SU-DHL-6 (cell line): Measurements from ENCODE around the gene ENTPD6.

ENCODE experiments used
- H2AFZ ChIP-seq: fragments of 200-600 bp; sonication (generic); 2 replicates; pipeline ENCODE4 v1.6.1; 2014; ENCODE audit warnings: low read depth, mild to moderate bottlenecking, moderate library complexity, mixed read lengths, antibody characterized with exemption, low read length; ENCODE audit not compliant: severe bottlenecking
- H3F3A ChIP-seq: fragments of 200-600 bp; shearing (Covaris generic); 2 replicates; pipeline ENCODE4 v1.6.0; 2016; ENCODE audit warnings: antibody characterized with exemption, mild to moderate bottlenecking; ENCODE audit not compliant: insufficient read depth
- H3K27ac ChIP-seq: fragments of 200-600 bp; sonication (generic); 2 replicates; pipeline ENCODE4 v1.5.1; 2016; ENCODE audit warnings: low read depth, mild to moderate bottlenecking, low read length, moderate library complexity, mixed read lengths
- H3K27me3 ChIP-seq: fragments of 200-600 bp; sonication (generic), shearing (Covaris generic); 2 replicates; pipeline ENCODE4 v1.6.0; 2014; ENCODE audit warnings: mild to moderate bottlenecking, low read length
- H3K36me3 ChIP-seq: fragments of 200-600 bp; sonication (generic); 2 replicates; pipeline ENCODE4 v1.6.1; 2014; ENCODE audit warnings: mild to moderate bottlenecking, low read length, mixed read lengths
- H3K4me2 ChIP-seq: fragments of 300-600, 200-600 bp; shearing (Covaris generic), sonication (generic); 2 replicates; pipeline ENCODE4 v1.6.0; 2014; ENCODE audit warnings: low read length, low read depth, mild to moderate bottlenecking; ENCODE audit not compliant: poor library complexity, severe bottlenecking
- H3K4me3 ChIP-seq: fragments of 200-600 bp; sonication (generic); 2 replicates; pipeline ENCODE4 v1.5.1; 2014; ENCODE audit warnings: antibody characterized with exemption, low read length, mild to moderate bottlenecking, mixed read lengths; ENCODE audit not compliant: insufficient read depth, poor library complexity, severe bottlenecking
- H3K79me2 ChIP-seq: fragments of 200-600 bp; sonication (generic); 2 replicates; pipeline ENCODE4 v1.6.1; 2014; ENCODE audit warnings: mild to moderate bottlenecking, low read length, moderate library complexity; ENCODE audit not compliant: insufficient read depth
- H3K9ac ChIP-seq: fragments of 200-600 bp; sonication (generic); 2 replicates; pipeline ENCODE4 v1.7.0; 2014; ENCODE audit warnings: mild to moderate bottlenecking, low read length
- H3K9me2 ChIP-seq: fragments of 200-600 bp; sonication (generic); replicated peaks from 2 replicates; pipeline ENCODE4 v1.6.1; 2014; ENCODE audit warnings: low read length; ENCODE audit not compliant: insufficient read depth
- H3K9me3 ChIP-seq: fragments of 200-600 bp; sonication (generic); 2 replicates; pipeline ENCODE4 v1.6.1; 2014; ENCODE audit warnings: low read length, mixed read lengths; ENCODE audit not compliant: insufficient read depth
- H4K20me1 ChIP-seq: fragments of 200-600 bp; sonication (generic); 2 replicates; pipeline ENCODE4 v1.6.1; 2014; ENCODE audit warnings: low read depth, mild to moderate bottlenecking, antibody characterized with exemption, low read length, moderate library complexity, mixed read lengths
- CTCF ChIP-seq: fragments of 200-600 bp; sonication (generic); IDR thresholded peaks from one replicate; pipeline ENCODE4 v1.5.1; 2017; ENCODE audit warnings: antibody characterized with exemption, mild to moderate bottlenecking, low read length, moderate library complexity; ENCODE audit not compliant: insufficient read depth, poor library complexity, severe bottlenecking
- EZH2phosphoT487 ChIP-seq: fragments of 200-600 bp; sonication (generic), shearing (Covaris generic); conservative IDR thresholded peaks from 2 replicates; pipeline ENCODE4 v1.6.1; 2018; ENCODE audit warnings: mild to moderate bottlenecking, antibody characterized with exemption, low read length, moderate library complexity, mixed read lengths

ENTPD6 gene

DNA sequence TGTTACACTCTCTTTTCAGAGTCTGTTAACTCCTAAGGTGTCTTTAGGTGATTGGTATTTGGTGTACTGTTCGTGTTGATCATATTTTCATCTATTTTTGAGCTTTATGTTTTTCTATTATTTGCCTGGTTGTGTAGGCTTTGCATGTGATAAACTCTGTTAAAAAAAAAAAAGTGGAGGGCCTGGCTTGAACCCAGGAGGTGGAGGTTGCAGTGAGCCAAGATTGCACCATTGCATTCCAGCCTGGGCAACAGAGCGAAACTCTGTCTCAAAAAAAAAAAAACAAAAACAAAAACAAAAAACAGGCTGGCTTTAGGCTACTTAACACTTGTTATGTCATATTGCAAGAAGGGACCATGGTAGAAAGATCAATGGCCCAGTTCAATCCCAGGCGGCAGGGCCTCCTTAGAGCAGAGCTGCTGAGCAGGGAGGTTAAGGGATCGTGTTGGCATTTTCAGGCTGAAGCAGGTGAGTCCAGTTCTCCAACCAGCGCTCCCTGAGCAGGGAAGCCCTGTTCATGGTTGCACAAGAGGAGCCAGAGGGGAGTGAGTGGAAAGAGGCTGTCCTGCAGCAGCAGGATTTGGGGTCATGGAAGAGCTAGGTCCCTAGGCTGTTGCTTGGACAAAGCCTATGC is 60.8 kb downstream of the ENTPD6 start:
- Histone ChIP-seq H2AFZ (no peak overlapping the region), H3K9me2 (no peaks in the 10 kb centered on the region), H3K9me3 (no peaks in the 10 kb centered on the region), H3K27me3 (no peaks in the 10 kb centered on the region), H3F3A (no peaks in the 10 kb centered on the region), H3K36me3 (no peaks in the 10 kb centered on the region), H4K20me1 (no peaks in the 10 kb centered on the region; the same call in 1 of the 2 replicates), H3K4me2 (no peak overlapping the region), H3K9ac (no peak overlapping the region), H3K4me3 (no peak overlapping the region), H3K79me2 (no peaks in the 10 kb centered on the region; the same call in 1 of the 2 replicates), H3K27ac (no peak overlapping the region)
- TF ChIP-seq EZH2phosphoT487 (no peak), CTCF (no peak)

- Histone ChIP-seq H3K9me3 (no peaks in the 10 kb centered on the region), H3K79me2 (no peaks in the 10 kb centered on the region; the same call in 1 of the 2 replicates), H3K27me3 (no peaks in the 10 kb centered on the region), H3K27ac (no peak overlapping the region), H3K4me3 (no peak overlapping the region), H3F3A (no peaks in the 10 kb centered on the region), H3K36me3 (no peaks in the 10 kb centered on the region), H3K9ac (no peak overlapping the region), H4K20me1 (no peaks in the 10 kb centered on the region; the same call in 1 of the 2 replicates), H2AFZ (no peak overlapping the region), H3K9me2 (no peaks in the 10 kb centered on the region), H3K4me2 (no peak overlapping the region)
- TF ChIP-seq EZH2phosphoT487 = no peak
- no peak for TF ChIP-seq CTCF
Observed at GRCh38 chr20:25257130-25257529, 61.6 kb downstream of the ENTPD6 start.

DNA sequence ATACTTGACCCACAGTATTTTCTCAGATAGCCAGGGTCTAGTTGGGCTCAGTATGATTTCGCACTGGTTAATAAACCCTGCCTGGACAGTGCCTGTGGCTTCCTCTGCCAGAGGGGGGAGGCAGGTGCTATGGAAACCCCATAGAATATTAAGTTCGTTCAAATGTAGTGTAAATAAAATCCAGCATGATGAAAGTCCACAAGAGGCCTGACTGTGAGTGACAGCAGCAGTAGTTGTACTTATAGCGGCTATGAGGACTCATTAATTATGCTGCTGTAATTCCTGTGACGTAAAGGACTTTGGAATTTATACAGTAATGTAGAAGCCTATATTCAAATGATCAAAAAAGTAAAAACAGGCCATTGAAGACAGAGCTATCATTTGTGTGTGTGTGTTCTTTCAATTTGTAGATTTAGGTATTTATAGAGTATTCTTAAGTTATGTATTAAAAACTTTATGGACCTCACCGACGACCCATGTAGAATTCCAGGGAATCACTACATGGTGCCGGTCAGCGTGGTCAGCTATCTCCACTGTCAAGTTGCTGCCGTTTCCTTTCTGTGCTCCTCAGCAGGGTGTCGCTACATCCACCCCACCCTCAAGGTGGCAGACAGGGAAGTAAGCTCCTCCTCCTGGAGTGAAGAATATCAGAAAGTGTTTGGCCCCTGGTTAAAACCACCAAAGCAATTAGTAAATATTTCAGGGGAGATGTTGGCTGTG is 62.4 kb downstream of the ENTPD6 start:
- no peaks in the 10 kb centered on the region for H3K9me3 ChIP-seq
- TF ChIP-seq CTCF (no peak), EZH2phosphoT487 (no peak)
- no peaks in the 10 kb centered on the region for H3K27me3 ChIP-seq
- no peak overlapping the region for H3K9ac ChIP-seq
- H3K27ac ChIP-seq = no peak overlapping the region
- no peaks in the 10 kb centered on the region; the same call in 1 of the 2 replicates for H3K79me2 ChIP-seq
- no peaks in the 10 kb centered on the region for H3F3A ChIP-seq
- no peaks in the 10 kb centered on the region for H3K36me3 ChIP-seq
- no peak overlapping the region for H3K4me2 ChIP-seq
- no peaks in the 10 kb centered on the region; the same call in 1 of the 2 replicates for H4K20me1 ChIP-seq
- no peak overlapping the region for H3K4me3 ChIP-seq
- no peaks in the 10 kb centered on the region for H3K9me2 ChIP-seq
- no peak overlapping the region for H2AFZ ChIP-seq
